ENCODE results near the gene CRACR2A. TPM values are rescaled to one million over a fixed set of nuclear protein-coding genes. Genes with fewer than 3 reads are reported as not detected.

The CRACR2A gene
- total RNA-seq, 4 donors from 2014 or later = 2.2 to 11.8 (median 5.0) TPM

GRCh38 chr12:3627336-3627735 lies 125.6 kb downstream of the CRACR2A start:
- ATAC-seq (ENCODE audit: low FRiP score) = no peak
- DNase-seq (ENCODE audit: low spot score) = no peak
- TF ChIP-seq, protein P1, sequence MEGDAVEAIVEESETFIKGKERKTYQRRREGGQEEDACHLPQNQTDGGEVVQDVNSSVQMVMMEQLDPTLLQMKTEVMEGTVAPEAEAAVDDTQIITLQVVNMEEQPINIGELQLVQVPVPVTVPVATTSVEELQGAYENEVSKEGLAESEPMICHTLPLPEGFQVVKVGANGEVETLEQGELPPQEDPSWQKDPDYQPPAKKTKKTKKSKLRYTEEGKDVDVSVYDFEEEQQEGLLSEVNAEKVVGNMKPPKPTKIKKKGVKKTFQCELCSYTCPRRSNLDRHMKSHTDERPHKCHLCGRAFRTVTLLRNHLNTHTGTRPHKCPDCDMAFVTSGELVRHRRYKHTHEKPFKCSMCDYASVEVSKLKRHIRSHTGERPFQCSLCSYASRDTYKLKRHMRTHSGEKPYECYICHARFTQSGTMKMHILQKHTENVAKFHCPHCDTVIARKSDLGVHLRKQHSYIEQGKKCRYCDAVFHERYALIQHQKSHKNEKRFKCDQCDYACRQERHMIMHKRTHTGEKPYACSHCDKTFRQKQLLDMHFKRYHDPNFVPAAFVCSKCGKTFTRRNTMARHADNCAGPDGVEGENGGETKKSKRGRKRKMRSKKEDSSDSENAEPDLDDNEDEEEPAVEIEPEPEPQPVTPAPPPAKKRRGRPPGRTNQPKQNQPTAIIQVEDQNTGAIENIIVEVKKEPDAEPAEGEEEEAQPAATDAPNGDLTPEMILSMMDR (IDR thresholded peaks at IDR 0.05) = no peak

GRCh38 chr12:3624273-3624672 lies 128.6 kb downstream of the CRACR2A start:
- no peak for ATAC-seq (ENCODE audit: low FRiP score)
- TF ChIP-seq, protein P1 (IDR thresholded peaks at IDR 0.05) = no peak
- DNase-seq (ENCODE audit: low spot score) = no peak

DNA sequence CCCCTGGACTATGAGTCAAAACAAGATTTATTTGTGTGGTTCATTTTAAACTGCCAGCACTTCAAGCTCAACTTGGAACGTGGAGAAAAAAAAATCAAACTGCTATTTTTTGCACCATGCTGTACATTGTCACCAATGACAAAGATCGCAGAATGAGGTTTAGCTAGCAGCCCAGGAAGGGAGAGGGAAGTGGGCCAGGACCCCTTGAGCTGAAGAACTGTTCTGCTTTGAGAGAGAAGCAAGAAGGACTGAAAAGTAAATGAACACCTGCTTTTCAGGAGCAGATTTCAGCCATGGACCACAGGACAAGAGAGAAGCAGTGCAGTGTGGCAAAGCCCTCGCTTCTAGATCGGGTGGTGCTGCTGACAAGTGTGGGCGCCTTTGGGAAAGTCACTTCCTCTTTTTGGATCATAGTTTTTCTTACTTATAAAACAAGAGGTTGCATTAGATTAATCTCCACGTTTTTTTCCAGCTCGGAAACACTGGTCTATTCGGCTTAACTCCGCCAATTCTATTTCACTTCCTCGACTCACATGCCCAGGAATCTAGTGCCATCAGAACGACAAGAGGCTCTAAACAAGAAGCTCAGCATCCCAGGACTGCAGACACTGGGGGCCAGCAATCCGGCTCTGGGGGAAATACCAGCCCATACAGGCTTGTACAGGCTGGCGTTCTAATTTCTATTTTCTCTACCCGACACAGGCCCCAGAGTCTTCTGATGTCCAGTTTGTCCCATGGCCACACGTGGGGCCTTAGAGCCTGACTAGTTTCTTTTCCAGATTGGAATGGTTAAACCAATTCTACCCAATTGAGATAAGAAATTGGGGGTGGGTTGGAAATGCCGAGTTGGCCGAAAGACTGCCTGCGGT lies 129.9 kb downstream of the CRACR2A start:
- DNase-seq (ENCODE audit: low spot score) (no peak), ATAC-seq (ENCODE audit: low FRiP score) (no peak)
- TF ChIP-seq, protein P1 (IDR thresholded peaks at IDR 0.05) = no peak

GRCh38 chr12:3622021-3622821 lies 130.7 kb downstream of the CRACR2A start:
- TF ChIP-seq, protein P1 (IDR thresholded peaks at IDR 0.05) = no peak
- DNase-seq (ENCODE audit: low spot score) = no peak
- ATAC-seq (ENCODE audit: low FRiP score) = no peak

- no peak for ATAC-seq (ENCODE audit: low FRiP score)
- TF ChIP-seq, protein P1 (IDR thresholded peaks at IDR 0.05) = no peak
- no peak for DNase-seq (ENCODE audit: low spot score)
These were observed 132.1 kb downstream of the CRACR2A start for GRCh38 chr12:3620856-3621255.

DNA sequence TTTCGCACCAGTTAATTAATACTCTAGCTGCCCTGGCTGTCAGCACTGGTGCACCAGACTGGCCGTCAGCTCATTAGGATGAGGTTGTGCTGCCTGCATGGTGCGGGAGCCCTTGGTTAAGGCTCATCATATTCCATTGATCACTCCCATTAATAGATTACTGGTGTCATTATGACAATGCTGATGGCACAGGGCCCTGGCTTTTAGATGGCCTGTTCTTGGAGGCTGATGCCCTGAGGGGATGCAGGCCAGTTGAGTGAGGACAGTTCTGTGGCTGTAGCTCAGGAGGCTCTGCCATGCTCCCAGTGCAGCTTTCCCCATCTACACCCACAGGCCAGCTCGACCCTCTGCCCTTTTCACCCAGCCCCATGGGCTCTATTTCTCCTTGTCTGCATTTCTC lies 135.3 kb downstream of the CRACR2A start:
- ATAC-seq (ENCODE audit: low FRiP score) (no peak), DNase-seq (ENCODE audit: low spot score) (no peak)
- TF ChIP-seq, protein P1 (IDR thresholded peaks at IDR 0.05) = no peak

Measured in omental fat pad (tissue), 4 donors.